Hematopoietic multipotent progenitor cell treated with erythropoietin and hydrocortisone succinate and interleukin-3 and kit ligand, for 8 days (in vitro differentiated cells): ENCODE results near the gene FAF1.

ENCODE experiments used
- DNase-seq: peaks from one replicate; pipeline ENCODE4 v3.0.0-alpha.2; 2015

Gene FAF1

DNA sequence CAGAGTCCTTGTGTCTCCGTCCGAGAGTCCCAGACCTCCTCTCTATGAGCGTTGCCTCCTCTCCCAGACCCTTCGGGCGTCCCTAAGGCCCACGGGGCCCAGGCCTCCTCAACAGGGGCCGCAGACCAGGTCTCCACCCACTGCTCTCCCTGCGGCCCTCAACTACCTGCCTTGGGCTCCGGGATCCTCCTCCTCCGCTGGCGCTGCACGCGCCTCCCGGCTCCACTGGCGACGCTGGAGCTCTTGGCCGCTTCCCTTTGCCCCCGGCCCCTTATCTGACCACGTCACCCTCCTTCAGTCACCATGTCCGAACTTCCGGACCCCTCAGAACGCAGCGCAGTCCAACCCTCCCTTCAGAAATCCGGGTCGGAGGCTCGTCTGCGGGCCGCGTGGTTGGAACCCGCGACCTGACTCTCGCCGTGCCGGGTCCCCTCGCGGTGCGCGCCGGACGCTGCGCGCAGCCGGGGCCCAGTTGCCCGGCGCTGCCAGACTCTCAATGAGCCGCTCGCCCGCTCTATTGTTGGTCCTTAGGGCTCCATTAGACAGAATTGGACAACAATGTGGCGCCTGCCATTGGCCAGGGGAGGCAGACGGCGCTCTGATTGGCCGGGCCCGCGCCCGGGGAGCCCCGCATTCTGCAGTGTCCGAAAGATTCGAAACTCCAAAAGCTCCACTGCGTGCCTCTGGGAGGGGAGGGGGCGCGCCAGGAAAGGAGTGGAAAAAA lies 537.0 kb downstream of the FAF1 start, which contains the start of gene DMRTA2:
TSS of gene DMRTA2 (minus strand) at position 498 of the 724 bp plus-strand sequence. CDS start 1,907 bp downstream, outside the sequence.
- no peak for DNase-seq

DNA sequence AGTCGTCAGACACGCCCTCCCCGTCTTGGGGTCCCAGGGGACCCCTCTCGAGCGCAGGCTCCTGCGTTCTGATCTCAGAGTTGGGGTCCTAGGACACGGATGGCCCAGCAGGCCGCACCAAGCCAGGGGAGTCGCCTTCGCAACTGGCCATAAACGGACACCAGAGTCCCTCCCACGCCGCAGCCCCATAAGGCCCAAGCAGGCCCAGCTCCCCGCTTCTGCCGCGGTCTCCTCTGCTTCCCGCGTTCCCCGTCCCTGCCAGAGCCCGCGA lies 537.5 kb downstream of the FAF1 start:
- DNase-seq, result no peak

- DNase-seq, result no peak
These were observed 538.0 kb downstream of the FAF1 start for GRCh38 chr1:50421768-50422674.

DNA sequence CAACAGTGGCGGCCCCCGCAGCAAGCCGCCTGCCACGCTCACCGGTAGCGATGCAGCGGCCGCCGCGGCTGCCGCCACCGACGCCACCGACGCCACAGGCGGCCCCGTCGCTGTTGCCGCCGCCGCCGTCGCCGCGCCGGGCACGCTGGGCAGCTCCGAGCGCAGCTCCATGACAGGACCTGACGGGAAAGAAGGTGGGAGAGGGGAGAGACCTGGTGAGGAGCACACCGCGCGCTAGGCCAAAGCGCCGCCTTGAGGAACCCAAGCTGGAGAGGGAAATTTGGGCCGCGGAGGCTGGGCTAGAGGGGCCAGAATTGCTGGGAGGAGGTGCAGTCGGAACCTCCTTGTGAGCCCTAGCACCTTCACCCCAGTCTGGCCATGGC lies 538.7 kb downstream of the FAF1 start:
- DNase-seq, result no peak

DNA sequence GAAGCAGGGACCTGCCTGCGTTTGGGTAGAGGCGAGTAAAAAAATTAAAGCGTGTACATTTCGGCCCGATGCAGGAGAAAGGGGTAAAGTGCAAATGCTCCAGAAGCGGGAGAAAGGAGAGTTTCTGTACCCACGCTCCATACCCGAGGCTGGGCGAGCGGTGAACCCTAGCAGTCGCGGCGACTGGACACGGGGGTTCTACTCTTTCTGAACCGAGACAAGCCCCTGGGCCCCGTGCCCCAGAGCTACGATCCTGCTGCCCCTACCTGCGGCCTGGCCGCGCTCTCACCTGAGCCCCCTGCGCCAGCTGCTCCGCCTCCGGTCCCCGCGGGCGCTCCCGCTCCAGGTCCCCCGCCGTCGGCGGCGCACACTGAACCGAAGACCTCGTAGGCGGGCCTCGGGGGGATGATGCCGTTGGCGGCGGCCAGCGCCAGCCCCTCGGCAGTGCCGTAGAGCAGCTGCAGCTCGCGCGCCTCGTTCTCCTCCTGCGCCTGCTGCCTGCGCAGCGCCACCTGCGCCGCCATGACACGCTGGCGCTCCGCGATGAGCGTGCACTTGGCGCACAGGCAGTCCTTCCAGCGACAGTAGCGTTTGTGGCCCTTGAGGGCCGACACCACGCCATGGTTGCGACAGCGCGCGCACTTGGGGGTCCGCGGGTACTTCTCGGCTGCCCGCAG lies 539.2 kb downstream of the FAF1 start:
- no peak for DNase-seq

- DNase-seq, result no peak
These were observed 540.0 kb downstream of the FAF1 start for GRCh38 chr1:50419907-50420677.

- no peak for DNase-seq
These were observed 540.7 kb downstream of the FAF1 start for GRCh38 chr1:50419192-50419906.

DNA sequence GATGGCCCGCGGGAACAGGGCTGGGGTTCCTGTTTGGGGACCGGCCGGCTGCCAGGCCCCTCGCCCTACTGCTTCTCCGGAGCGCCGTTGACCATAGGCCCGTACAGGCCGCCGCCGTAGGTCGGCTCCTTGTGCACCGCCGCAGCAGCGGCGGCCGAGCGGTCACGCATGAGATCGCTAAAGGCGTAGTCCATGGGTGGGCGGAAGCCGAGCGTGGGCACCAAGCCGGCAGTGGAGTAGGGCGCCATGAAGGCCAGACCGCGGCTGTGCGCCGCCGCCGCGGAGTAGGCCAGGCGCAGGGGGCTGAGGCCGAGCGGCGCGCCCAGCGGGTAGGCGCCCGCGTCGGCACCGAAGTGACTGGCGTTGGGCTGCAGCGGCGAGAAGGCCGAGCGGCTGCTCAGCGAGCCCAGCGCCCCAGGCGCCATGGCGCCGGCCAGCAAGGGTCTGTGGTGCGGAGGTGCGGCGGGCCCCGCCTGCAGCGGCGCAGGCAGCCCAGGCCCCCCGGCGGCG lies 541.4 kb downstream of the FAF1 start:
- no peak for DNase-seq

DNA sequence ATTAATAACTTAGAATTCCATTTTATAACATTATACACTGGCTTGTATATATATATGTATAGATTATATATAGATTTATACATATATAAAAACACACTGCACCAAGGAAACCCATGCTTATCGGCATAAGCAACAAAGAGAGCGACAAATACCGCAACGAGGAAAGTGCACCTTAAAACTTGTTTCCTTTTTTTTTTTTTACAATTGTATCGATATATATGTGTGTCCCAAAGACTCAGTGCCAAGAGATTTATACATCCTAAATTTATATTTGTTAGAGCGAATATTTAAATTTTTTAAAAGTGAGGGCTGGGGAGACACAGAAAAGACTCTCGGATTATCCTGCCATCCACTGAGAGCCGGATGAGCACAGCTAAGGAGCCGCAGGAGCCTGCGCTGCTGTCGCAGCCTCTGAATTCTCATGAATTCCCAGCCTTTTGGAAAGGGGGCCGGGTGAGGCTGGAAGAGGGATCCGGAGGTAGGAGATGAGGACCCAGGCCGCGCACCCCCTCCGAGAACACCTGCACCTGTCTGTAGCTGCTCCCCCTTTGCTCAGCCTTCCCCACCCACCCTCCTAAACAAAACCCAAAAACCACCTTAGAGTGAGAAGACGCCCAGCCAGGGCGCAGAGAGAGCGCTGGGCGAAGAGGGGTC lies 542.0 kb downstream of the FAF1 start:
- DNase-seq, result no peak

- no peak for DNase-seq
These were observed 542.6 kb downstream of the FAF1 start for GRCh38 chr1:50417507-50417906.

- DNase-seq, result no peak
These were observed 543.3 kb downstream of the FAF1 start for GRCh38 chr1:50416553-50417453.

DNA sequence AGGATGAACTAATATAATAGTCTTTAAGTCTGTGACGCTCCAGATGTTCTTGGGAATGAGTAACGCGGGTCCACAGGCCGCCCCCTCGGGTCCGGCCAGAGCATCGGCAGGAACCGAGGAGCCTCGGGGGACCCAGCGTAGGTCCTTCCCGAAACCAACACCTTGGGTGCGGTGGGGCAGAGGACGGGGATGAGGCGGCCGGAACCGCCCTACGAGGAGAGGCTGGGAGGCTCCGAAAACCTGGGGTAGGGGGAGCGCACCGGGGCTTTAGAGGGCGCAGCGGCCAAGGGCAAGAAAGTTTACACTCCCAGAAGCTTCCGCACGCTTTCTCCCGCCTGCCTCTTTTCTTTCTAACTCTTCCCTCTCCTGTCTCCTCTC lies 543.9 kb downstream of the FAF1 start:
- no peak for DNase-seq

DNA sequence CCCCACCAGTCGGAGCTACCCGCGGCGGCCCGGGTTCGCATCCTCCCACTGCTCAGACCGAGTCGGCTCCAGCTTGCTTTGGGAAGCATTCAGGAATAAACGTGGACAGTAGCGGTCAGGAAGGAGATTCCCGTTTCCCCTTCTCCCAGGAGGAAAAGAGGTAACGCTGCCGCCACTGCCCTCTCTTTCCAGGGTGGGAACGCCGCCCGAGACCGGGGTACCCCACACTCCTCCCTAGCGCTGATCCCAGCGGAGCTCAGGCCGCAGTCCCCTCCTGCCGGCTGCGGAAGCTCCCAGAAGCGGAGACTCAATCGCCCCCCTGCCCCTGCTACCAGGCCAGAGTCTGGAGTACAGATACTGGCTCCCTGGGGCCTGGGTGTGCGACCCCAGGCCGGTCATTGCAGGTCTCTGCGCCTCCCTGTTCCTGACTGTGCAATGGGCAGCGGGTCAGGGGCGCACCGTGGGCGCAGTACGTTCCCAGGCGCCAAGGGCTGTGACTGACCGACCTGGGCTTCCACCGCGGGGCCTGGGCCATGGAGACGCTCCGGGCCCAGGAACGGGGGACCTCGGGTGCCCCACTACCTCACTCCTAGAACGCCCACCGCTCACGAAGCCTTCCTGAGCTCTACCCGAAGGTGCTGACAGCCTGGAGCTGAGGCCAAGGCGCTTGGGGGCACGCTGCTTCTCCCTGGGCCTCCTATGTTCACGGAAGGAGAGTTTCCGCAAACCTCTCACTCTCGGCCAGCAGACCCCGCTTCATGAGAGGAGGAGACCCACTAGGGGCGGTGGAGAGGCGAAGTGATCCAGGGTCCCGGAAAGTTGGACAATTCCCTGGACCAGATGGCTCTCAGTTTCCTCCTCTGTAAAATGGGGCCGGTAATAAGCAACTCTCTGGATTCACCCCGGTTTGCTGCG lies 544.6 kb downstream of the FAF1 start:
- DNase-seq, result no peak

- DNase-seq, result no peak
These were observed 545.2 kb downstream of the FAF1 start for GRCh38 chr1:50414853-50415234.

- DNase-seq, result no peak
These were observed 547.1 kb downstream of the FAF1 start for GRCh38 chr1:50412813-50413476.

GRCh38 chr1:50405814-50406213 lies 554.3 kb downstream of the FAF1 start:
- no peak for DNase-seq

GRCh38 chr1:50393522-50394120 lies 566.4 kb downstream of the FAF1 start:
- no peak for DNase-seq
